ENCODE results near the gene METTL27.
"Not testable (repeated sequence)": the region's sequence is repeated elsewhere in the genome, so short reads cannot be mapped to it uniquely, and the experiment has no call there.

The METTL27 gene

DNA sequence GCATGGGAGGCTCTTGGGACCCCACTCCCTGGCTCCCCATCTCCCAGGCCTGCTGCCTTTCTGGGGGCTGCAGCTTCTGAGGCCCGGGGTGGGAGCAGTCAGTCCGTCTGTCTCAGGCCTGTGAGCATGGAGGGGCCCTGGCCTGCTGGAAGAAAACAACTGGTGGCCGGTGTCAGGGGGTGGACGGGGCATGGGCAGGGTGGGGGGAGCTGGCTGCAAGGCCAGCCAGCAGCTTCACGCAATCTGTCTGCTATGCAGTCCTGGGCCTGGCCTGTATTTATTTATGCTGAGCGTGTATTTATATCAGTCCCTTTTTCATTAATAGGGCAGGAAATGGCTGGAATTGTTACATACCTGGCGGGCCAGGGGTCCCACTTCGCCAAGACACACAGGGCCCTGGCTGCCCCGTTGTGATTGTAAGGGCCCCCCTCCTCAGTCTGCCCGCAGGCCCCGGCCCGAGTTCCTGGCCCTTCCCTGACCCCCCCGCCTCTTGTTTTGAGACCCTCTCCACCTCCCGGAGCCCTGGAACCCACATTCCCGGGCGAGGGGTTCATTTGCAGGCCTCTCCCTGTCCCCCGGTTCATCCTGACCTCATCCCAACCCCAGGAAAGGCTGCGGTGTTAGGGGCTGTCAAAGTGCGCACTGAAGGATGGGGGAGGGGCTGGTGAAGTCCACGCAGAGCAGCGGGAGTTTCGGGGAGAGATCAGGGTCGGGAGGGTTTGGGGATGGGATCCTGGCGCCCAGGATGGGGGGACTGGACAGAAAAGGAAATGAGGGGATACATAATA, 26.9 kb upstream of the METTL27 start:
- no peak for DNase-seq (ENCODE audit: low spot score)

DNA sequence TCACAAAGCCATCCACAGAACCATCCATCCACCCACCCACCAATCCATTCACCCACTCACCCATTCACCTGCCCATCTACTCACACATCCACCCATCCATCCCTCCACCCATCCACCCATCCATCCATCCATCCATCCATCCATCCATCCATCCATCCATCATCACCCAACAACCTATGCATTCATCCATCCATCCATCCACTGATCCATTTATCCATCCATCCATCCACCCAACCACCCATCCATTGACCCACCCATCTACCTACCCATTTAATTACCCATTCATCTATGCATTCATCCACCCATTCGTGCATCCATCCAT, 24.1 kb upstream of the METTL27 start:
- DNase-seq (ENCODE audit: low spot score), result no peak

DNA sequence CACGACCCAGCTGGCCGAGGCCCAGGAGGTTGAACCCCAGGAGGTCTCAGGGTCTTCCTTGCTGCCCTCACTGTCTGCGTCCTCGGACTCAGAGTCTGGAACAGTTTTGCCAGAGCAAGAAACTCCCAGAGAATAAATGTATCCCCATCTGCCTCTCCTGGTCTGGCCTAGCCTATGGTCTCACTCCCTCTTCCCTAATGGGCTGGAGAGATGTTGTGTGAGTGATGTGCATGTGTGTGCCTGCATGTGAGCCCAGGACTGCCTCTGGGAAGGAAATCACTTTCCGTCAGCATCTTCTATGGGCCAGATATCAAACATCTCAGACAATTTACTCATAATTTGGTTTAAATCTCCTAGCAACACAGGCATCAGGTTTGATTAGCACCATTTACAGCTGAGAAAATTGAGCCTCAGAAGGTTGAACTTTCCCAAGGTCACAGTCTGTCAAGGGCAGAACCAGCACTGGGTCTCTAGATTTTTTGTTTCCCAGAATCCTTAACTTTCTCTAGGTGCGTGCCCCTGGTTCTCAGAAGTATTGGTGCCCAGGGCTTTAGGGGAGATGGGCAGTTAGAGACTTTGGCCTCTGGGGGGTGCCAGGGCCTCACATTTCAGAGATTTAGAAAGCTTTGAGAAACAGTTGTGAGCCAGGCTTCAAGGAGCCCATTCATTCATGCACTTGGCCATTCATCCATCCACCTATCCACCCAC, 23.6 kb upstream of the METTL27 start:
- DNase-seq (ENCODE audit: low spot score), result peak; percentile 66

DNA sequence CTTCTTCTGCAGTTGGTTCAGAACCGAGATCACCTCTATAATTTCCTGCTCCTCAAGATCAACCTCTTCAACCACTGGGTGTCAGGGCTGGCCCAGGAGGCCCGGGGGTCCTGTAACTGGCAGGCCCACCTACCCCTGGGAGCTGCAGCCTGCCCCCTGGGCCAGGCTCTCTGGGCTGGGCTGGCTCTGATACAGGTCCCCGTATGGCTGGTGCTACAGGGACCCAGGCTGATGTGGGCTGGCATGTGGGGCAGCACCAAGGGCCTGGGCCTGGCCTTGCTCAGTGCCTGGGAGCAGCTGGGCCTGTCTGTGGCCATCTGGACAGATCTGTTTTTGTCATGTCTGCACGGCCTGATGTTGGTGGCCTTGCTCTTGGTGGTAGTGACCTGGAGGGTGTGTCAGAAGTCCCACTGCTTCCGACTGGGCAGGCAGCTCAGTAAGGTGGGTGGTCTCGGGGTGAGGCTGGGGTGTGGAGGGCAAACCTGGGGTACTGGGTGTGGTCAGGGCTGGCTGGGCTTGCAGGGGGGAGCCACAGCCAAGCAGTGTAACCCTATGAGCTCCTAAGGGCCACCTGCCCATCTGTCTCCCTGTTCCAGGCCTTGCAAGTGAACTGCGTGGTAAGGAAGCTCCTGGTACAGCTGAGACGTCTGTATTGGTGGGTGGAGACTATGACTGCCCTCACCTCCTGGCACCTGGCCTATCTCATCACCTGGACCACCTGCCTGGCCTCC, 22.8 kb upstream of the METTL27 start:
- no peak for DNase-seq (ENCODE audit: low spot score)

DNA sequence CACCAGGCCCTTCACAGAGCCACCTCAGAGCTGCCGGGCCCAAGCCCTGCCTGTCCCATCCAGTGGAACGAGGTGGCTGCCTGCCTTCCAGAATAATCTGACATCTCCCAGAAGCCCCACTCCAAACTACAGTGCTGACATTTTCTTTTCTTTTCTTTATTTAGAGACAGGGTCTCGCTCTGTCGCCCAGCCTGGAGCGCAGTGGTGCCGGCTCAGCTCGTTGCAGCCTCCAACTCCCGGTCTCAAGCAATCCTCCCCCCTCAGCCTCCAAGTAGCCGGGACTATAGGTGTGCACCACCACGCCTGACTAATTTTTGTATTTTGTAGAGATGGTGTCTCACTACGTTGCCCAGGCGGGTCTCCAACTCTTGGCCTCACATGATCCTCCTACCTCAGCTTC, 19.0 kb upstream of the METTL27 start:
- DNase-seq (ENCODE audit: low spot score), result no peak

DNA sequence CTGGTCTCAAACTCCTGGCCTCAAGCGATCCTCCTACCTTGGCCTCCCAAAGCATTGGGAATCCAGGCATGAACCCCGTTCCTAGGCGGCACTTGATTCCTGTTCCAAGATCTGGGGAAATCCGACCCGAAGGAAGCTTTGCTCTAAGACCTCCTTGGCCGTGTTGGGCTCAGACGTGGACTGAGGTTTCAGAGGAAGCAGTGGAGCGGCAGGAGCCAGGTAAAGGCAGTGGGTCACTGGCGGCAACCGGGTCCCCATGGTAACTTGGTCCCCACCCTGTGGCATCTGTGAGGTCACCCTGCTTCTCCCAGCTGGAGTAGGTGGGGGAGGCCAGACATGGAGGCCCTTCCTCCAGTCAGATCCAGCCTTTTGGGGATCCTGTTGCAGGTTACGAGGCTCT, 18.5 kb upstream of the METTL27 start, which contains the start of gene TMEM270:
Gene TMEM270, plus strand, starts transcription at position 301 of the 400 bp plus-strand sequence. Its CDS starts 36 bp downstream, at position 337.
- DNase-seq (ENCODE audit: low spot score), result no peak

DNA sequence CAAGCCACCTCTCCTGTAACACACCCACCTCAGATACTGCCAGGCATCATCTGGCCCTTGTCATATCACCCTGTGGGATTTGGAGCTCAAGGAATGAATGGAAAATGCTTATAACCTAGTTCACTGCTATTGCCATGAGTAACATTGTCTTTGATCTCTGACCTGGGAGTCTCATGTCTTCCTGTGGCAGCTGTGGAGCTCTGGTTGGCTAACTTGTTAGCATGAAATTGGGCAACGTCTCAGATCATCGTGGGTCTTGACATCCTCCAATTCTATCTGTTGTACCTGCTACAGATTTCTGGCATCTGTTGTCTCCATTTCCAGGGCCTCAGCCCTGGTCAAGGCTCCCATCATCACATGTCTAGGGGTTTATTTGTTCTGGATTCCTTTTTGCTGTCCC, 16.5 kb upstream of the METTL27 start:
- no peak for DNase-seq (ENCODE audit: low spot score)

DNA sequence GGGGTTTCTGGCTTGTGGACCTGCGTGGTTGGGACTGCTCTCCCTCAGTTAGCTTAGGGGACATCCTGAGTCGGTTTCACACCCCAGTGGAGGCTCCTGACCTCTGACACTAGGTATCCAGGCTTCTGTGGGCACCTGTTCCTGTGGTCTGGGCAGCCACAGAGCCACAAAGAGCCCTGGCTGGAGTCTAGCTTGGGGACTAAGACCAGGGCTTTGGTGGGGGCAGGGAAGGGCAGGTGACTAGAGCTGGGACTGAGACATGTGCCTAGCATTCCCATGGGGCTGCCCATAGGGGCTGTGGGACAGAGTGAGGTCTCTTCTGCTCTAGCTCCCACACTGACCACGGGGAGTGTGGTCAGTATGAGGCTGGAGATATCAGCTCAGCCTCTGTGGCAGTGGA, 14.6 kb upstream of the METTL27 start:
- no peak for DNase-seq (ENCODE audit: low spot score)

DNA sequence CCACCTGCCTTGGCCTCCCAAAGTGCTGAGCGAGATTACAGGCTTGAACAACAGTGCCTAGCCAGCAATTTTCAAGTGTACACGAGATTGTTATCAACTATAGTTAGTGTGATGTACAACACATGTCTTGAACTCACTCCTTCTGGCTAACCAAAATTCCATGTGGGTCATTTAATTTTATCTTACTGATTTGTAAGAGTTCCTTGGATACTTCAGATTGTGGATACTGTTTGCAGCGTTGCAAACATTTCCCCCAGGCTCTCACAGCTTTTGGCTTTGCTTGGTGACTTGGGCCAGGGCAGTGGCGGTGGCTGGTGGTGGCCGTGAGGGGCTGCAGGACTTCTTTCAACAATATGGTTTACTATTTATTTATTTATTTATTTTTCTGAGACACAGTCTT, 10.2 kb upstream of the METTL27 start:
- no peak for DNase-seq (ENCODE audit: low spot score)

DNA sequence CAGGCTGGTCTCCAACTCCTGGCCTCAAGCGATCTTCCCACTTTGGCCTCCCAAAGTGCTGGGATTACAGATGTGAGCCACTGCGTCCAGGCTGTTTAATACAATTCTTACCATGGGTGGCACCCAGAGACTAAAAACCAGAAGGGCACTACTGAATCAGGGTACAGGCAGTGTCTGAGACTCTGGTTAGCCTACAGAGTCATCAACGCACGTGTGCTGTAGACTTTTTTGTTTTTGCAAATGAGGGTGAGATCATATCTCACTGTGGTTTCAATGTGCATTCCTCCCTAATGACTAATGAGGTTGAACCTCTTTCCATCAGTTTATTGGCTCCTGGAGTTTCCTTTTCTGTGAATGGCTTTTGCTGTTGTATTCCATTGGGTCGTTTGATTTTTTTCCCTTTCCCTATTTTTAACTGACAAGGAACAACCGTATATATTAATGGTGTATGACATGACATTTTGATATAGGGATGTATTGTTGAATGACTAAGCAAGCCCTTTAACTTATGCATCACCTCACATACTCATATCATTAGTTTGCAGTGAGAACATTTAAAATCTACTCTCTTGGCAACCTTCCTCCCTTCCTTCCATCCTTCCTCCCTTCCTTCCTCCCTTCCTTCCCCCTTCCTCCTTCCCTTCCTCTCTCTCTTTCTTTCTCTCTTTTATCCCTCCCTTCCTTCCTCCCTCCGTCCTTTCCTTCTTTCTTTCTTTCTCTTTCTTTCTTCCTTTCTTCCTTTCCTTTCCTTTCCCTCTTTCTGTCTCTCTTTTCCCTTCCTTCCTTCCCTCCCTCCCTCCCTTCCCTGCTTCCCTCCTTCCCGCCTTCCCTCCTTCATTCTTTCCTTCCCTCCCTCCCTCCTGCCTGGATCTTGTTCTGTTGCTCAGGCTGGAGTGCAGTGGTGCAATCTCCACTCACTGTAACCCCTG, 9.4 kb upstream of the METTL27 start:
- no peak for DNase-seq (ENCODE audit: low spot score)

DNA sequence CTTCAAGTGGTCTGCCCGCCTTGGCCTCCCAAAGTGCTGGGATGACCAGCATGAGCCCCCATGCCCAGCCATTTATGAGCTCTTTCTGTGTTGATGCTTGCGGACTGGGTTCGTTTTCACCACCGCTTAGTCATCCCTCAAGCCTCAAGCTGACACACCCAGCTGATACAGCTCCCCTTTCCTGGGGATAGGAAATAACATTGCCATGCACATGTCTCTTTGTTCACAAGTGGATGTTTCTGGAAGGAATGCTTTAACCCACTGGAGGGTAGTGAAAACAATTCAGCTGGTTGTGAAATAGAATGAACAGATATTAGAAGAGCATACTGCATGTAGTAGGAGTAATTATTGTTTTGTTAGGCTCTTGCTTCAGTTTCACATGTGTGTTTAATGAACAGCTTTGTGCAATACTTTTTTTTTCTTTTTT, 8.5 kb upstream of the METTL27 start:
- DNase-seq (ENCODE audit: low spot score), result no peak

DNA sequence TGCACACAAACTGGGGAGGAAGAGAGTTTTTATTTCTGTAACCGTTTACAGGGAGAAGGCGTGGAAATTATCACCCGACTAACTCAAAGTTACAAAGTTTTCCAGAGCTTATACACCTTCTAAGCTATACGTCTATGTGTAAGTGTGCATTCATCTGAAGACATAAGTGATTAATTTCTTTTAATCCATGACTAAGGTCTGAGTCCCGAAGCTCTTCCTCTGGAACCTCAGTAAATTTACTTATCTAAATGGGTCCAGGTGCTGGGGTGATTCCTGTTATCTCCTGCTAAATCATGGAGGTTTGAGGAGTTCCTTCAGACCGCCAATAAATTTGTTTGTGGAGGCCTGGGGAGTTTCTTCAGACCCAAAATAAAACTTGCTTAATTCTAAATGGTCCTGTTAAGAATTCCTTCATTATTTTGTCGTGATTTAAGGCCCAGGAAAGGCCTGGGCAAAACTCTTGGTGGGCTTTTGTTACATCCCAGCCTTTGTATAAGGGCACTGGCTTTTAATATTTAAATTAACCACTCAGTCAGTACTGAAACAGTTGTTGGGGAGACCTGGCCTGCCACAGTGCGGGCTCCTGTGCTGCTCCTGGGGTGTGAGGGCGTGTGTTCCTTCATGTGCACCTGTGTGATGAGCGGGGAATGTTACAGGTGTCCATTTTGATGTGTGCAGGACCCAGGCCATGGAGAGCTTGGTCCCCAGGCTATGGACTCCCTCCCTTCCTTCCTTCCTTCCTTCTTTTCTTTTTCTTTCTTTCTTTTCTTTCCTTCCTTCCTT, 5.8 kb upstream of the METTL27 start:
- DNase-seq (ENCODE audit: low spot score), result no peak

DNA sequence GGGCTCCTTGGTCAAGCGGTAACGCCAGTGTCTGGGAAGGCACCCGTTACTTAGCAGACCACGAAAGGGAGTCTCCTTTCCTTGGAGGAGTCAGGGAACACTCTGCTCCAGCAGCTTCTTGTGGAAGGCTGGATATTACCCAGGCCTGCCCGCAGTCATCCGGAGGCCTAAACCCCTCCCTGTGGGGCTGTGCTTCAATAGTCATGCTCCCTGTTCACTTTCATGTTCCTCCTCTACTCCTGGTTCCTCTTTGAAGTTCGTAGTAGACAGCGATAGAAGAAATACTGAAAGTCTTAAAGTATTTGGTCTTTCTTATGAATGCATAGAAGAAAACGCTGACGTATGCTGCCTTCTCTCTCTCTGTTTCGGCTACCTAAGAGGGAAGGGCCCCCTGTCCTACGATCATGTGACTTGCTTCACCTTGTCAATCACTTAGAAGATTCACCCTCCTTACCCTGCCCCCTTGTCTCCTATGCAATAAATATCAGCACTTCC, 3.4 kb upstream of the METTL27 start:
- not testable (repeated sequence) for DNase-seq (ENCODE audit: low spot score)

DNA sequence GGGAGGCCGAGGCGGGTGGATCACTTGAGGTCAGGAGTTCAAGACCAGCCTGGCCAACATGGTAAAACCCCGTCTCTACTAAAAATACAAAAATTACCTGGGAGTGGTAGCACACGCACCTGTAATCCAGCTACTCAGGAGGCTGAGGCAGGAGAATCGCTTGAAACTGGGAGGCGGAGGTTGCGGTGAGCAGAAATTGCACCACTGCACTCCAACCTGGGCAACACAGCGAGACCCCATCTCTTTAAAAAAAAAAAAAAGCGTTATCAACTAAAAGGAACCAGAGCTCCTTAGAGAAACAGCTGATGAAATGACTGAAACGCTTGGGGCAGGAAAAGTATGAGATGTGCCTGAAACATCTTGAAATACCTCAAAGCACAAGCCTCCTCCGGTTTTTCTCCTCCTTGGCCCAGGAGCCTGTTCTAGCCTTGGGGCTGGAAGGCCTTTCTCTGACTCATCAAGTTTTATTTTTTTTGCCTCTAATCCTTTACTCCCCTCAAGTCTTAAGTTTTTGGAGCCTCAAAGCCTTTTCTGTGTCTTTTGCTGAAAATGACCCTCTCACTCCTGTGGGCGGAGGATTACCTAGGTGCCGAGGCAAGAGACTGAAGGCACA, 2.6 kb upstream of the METTL27 start:
- DNase-seq (ENCODE audit: low spot score), result no peak

DNA sequence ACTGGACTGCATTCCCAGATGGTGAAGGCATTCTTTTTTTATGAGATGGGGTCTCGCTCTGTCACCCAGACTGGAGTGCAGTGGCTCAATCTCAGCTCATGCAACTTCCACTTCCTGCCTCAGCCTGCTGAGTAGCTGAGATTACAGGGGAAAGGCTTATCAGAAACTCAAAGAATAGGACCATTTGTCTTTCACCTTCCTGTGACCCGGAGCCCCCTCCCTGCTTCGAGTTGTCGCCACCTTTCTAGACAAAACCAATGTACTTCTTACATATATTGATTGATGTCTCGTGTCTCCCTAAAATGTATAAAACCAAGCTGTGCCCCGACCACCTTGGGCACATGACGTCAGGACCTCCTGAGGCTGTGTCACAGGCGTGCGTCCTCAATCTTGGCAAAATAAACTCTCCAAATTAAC, 1.8 kb upstream of the METTL27 start:
- DNase-seq (ENCODE audit: low spot score), result no peak

DNA sequence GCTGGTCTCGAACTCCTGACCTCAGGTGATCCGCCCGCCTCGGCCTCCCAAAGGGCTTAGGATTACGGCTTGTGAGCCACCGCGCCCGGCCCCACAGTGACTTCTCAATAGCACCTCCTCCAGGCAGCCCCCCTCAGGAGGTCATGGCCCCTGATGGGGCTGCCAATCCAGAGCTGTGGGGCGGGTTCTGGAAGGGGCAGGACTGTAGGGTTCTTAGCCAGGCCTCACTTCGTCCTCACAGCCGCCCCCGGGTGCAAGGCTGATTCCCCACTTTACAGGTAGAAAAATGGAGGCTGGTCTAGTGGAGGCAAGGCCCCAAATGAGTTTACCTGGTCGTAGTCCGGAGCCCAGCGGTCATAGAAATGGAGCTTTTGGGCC, 638 bp downstream of the METTL27 start:
- peak; percentile 61 for DNase-seq (ENCODE audit: low spot score)

DNA sequence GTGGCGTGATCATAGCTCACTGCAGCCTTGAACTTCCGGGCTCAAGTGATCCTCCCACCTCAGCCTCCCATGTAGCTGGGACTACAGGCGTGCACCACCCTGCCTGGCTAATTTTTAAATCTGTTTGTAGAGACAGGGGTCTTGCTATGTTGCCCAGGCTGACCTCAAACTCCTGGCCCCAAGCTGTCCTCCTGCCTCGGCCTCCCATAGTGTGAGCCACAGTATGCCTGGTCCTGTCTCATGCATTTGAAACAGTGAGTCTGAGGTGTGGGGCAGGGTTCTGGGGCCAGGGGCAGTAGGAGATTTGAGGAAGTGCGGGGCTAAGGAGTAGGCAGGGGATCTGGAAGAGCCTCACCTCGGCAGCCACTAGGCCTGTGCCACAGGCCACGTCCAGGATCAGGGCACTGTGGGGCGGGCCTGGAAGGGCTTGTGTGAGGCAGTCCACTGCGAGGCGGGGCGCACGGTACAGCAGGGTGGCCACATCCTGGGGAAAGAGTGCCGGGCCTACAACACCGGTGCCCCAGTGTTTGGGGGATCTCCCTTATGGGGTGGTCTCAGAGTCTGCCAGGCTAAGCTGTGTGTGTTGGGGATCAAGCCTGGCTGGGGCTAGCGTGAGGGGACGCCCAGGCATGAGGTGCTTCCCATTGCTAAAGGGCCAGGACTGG, 1.5 kb downstream of the METTL27 start:
- no peak for DNase-seq (ENCODE audit: low spot score)

DNA sequence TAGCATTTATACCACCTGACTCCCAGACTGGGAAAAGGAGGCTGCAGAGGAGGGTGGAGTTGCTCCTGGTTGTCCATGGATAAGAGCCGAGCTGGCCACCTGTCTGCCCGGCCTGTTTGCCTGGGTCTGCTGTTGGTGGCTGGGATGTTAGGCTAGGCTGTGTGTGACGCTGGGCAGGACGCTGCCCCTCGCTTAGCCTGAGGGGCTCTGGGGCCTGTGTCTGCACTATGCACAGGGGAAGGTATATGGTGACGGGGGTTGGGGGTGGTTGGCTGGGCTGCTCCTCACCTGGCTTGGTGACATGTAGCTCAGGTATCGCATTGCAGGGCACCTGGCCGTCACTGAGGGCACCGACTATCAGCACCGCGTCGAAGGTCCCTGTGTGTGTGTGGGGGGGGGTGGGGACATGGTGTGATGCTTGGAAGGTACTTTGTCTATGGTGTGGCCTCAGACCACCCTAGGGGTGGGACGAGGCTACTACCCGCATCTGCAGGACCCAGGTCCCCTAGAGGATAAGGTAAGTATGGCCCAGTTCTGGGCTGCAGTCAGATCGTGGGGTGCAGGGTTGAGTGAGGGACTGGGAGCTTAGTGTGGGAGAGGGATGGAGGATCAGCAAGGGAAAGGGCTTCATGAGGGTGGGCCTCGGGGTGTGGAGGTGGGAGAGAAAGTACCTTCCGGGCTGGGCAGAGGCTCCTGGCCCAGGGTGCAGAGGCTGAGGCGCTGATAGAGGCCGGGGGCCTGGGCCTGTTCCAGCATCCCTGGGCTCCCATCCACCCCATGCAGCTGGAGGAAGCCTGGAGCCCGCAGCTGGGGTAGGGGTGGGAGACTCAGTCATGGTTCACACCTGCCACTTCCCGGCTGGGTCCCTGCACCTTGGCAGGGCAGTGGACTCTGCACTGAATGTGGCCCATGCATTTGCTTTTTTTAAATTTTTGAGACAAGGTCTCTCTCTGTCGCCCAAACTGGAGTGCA, 2.3 kb downstream of the METTL27 start:
- DNase-seq (ENCODE audit: low spot score), result peak; percentile 59

DNA sequence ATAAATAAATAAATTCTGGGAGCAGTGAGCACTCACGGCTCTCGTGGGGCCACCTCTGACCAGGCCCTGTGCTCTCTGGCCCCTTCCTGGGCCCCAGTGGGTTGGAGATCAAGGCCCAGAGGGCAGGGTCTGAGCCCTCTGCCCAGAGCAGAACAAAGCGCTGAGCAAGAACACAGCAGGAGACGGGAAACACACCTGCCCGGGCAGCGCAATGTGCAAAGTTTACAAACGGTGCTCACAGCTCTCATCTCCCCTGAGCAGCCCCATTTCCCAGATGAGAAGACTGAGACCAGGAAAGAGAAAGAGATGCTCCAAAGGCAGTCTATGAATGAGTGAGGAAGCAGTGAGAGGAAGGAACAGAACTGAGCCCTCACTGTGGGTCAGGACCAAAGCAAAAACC, 3.0 kb downstream of the METTL27 start:
- no peak for DNase-seq (ENCODE audit: low spot score)
